ENCODE data around the gene CD63.

Gene CD63

DNA sequence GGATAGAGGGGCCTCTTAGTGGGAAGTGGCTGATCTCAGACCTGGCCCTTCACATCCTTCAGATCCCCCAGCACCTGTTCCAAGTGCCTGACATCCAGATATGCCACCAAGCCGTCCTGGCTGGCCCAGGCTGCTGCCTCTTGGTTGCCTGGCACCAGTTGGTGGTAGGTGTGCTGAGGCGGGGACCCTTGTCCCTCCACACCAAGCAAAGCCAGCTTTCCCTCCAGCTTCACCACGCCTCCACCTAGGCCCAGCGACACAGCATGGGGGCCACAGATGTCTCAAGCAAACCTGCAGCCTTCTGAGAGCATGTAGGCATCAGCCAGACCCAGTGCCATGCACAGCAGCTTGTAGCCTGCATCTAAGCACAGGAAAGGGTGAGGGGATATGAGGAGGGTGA, 3.5 kb upstream of the CD63 start (continued):
- TF ChIP-seq MYNN (tag by site-specific recombination; IDR thresholded peaks at IDR 0.05; ENCODE audit: borderline replicate concordance) (no peak), ZNF596 (tag by site-specific recombination; IDR thresholded peaks at IDR 0.05) (no peak)

GRCh38 chr12:55729819-55730818, 1.3 kb upstream of the CD63 start:
- ChIA-PET CTCF (interaction anchor here (0.5 to 2.3 kb wide), 13 partner anchors 8 to 1394 kb away, joined by 3 to 37 read pairs (median 4); partner anchors contain the start of gene RDH5), POLR2A (interaction anchor here (0.5 to 2.7 kb wide), 18 partner anchors 8 to 473 kb away, joined by 3 to 24 read pairs (median 6); partner anchors contain the start of genes BLOC1S1, DNAJC14, GDF11 and ITGA7)
- TF ChIP-seq ZFHX2 (tag by site-specific recombination; conservative IDR thresholded peaks at IDR 0.05): 0 out of 2 replicates have a peak, but pooled peaks have one; percentile 6
- TF ChIP-seq ZNF140 (tag by site-specific recombination; IDR thresholded peaks at IDR 0.05): no peak
- TF ChIP-seq KLF8 (tag by site-specific recombination; IDR thresholded peaks at IDR 0.05): no peak
- TF ChIP-seq CTCF (tag by site-specific recombination; IDR thresholded peaks at IDR 0.05): peak; percentile 73
- TF ChIP-seq, protein P1, sequence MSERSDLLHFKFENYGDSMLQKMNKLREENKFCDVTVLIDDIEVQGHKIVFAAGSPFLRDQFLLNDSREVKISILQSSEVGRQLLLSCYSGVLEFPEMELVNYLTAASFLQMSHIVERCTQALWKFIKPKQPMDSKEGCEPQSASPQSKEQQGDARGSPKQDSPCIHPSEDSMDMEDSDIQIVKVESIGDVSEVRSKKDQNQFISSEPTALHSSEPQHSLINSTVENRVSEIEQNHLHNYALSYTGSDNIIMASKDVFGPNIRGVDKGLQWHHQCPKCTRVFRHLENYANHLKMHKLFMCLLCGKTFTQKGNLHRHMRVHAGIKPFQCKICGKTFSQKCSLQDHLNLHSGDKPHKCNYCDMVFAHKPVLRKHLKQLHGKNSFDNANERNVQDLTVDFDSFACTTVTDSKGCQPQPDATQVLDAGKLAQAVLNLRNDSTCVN (tag by site-specific recombination; optimal IDR thresholded peaks at IDR 0.05): no peak
- TF ChIP-seq ZNF600 (tag by site-specific recombination; IDR thresholded peaks at IDR 0.05): peak; percentile 90
- peak; percentile 70 for TF ChIP-seq ZBTB17 (tag by site-specific recombination; IDR thresholded peaks at IDR 0.05)
- 0 out of 2 replicates have a peak, but pooled peaks have one; percentile 0 for TF ChIP-seq SP3 (tag by site-specific recombination; IDR thresholded peaks at IDR 0.05)
- Histone ChIP-seq H3K36me3 (ENCODE audit: control insufficient read depth in 2 of 2, insufficient read depth in 1 of 2, low read length in 2 of 2) (peaks cover 12 to 26% of the 10 kb centered on the region in 2 experiments), H3K4me3 (ENCODE audit: low read depth, low read length) (peak overlapping the region; percentile 77), H3K9me3 (ENCODE audit: control insufficient read depth, insufficient read depth, low read depth, low read length) (no peaks in the 10 kb centered on the region), H3K4me1 (ENCODE audit: control insufficient read depth, insufficient read depth, low read length) (no peaks in the 10 kb centered on the region; the same call in 1 of the 2 replicates), H3K27ac (ENCODE audit: extremely low read depth, low read depth, low read length) (peak overlapping the region; percentile 91; the same call in 1 of the 2 replicates)

GRCh38 chr12:55728186-55728938, 447 bp downstream of the CD63 start:
- Histone ChIP-seq H3K4me1 (ENCODE audit: control insufficient read depth, insufficient read depth, low read length) (no peaks in the 10 kb centered on the region; the same call in 1 of the 2 replicates), H3K9me3 (ENCODE audit: control insufficient read depth, insufficient read depth, low read depth, low read length) (no peaks in the 10 kb centered on the region), H3K4me3 (ENCODE audit: low read depth, low read length) (peak overlapping the region; percentile 77), H3K27ac (ENCODE audit: extremely low read depth, low read depth, low read length) (peak overlapping the region; percentile 91), H3K36me3 (ENCODE audit: control insufficient read depth in 2 of 2, insufficient read depth in 1 of 2, low read length in 2 of 2) (peaks cover 12 to 44% of the 10 kb centered on the region in 2 experiments)
- ChIA-PET POLR2A (interaction anchor here (0.6 to 2.7 kb wide), 10 partner anchors 8 to 279 kb away, joined by 3 to 24 read pairs (median 6); partner anchors contain the start of genes DNAJC14, GDF11, ITGA7 and RAB5B), CTCF (interaction anchor here (1.7 kb wide), 1 partner anchor 9 kb away, joined by 9 read pairs; no protein-coding TSS in a partner anchor)
- peak; percentile 74 for TF ChIP-seq KLF16 (tag by site-specific recombination; IDR thresholded peaks at IDR 0.05)
- TF ChIP-seq HOXA7 (CRISPR knock-in tag; IDR thresholded peaks at IDR 0.05; ENCODE audit: borderline replicate concordance): no peak
- no peak for TF ChIP-seq ZNF169 (tag by site-specific recombination; IDR thresholded peaks at IDR 0.05)
- TF ChIP-seq ZNF830 (tag by site-specific recombination; IDR thresholded peaks at IDR 0.05; ENCODE audit: low read depth): no peak
- no peak for TF ChIP-seq ZNF174 (tag by site-specific recombination; IDR thresholded peaks at IDR 0.05)
- TF ChIP-seq YY1 (tag by site-specific recombination; IDR thresholded peaks at IDR 0.05): 0 out of 2 replicates have a peak, but pooled peaks have one; percentile 23
- no peak for TF ChIP-seq ELK4 (IDR thresholded peaks at IDR 0.05; ENCODE audit: borderline replicate concordance, low read depth, low read length)
- no peak for TF ChIP-seq ZNF350 (tag by site-specific recombination; IDR thresholded peaks at IDR 0.05)
- TF ChIP-seq, protein P2, sequence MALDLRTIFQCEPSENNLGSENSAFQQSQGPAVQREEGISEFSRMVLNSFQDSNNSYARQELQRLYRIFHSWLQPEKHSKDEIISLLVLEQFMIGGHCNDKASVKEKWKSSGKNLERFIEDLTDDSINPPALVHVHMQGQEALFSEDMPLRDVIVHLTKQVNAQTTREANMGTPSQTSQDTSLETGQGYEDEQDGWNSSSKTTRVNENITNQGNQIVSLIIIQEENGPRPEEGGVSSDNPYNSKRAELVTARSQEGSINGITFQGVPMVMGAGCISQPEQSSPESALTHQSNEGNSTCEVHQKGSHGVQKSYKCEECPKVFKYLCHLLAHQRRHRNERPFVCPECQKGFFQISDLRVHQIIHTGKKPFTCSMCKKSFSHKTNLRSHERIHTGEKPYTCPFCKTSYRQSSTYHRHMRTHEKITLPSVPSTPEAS (tag by site-specific recombination; IDR thresholded peaks at IDR 0.05): no peak
- TF ChIP-seq ZNF221 (tag by site-specific recombination; IDR thresholded peaks at IDR 0.05; ENCODE audit: borderline replicate concordance): no peak
- no peak for TF ChIP-seq ZNF561 (tag by site-specific recombination; IDR thresholded peaks at IDR 0.05; ENCODE audit: borderline replicate concordance)
- TF ChIP-seq, protein P3, sequence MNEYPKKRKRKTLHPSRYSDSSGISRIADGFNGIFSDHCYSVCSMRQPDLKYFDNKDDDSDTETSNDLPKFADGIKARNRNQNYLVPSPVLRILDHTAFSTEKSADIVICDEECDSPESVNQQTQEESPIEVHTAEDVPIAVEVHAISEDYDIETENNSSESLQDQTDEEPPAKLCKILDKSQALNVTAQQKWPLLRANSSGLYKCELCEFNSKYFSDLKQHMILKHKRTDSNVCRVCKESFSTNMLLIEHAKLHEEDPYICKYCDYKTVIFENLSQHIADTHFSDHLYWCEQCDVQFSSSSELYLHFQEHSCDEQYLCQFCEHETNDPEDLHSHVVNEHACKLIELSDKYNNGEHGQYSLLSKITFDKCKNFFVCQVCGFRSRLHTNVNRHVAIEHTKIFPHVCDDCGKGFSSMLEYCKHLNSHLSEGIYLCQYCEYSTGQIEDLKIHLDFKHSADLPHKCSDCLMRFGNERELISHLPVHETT (tag by site-specific recombination; IDR thresholded peaks at IDR 0.05): no peak
- no peak for TF ChIP-seq ZBTB21 (tag by site-specific recombination; IDR thresholded peaks at IDR 0.05)
